Loucy (cell line): ENCODE measurements around the gene NGEF.

ENCODE experiments used
- H2AFZ ChIP-seq: fragments of 200-600 bp; sonication (generic); 2 replicates; pipeline ENCODE4 v1.6.0; 2016; ENCODE audit warnings: antibody characterized with exemption, mild to moderate bottlenecking, low read length, moderate library complexity
- H3F3A ChIP-seq: fragments of 200-600 bp; 2 replicates; pipeline ENCODE4 v1.6.0; 2016; ENCODE audit warnings: antibody characterized with exemption, low read depth, mild to moderate bottlenecking
- H3K27me3 ChIP-seq: fragments of 200-600 bp; sonication (generic); 2 replicates; pipeline ENCODE4 v1.6.1; 2014; ENCODE audit warnings: low read length, mild to moderate bottlenecking; ENCODE audit not compliant: insufficient read depth, poor library complexity, severe bottlenecking
- H3K36me3 ChIP-seq: fragments of 200-600 bp; sonication (generic); 2 replicates; pipeline ENCODE4 v1.6.1; 2016; ENCODE audit warnings: low read length; ENCODE audit not compliant: insufficient read depth
- H3K4me1 ChIP-seq: fragments of 200-600 bp; sonication (generic); 2 replicates; pipeline ENCODE4 v1.5.1; 2014; ENCODE audit warnings: low read length, mild to moderate bottlenecking; ENCODE audit not compliant: insufficient read depth, poor library complexity, severe bottlenecking
- H3K4me2 ChIP-seq: fragments of 200-600 bp; sonication (generic); 2 replicates; pipeline ENCODE4 v1.6.0; 2014; ENCODE audit warnings: antibody characterized with exemption, low read length, low read depth, mild to moderate bottlenecking; ENCODE audit not compliant: poor library complexity, severe bottlenecking
- H3K4me3 ChIP-seq: fragments of 200-600 bp; sonication (generic); 2 replicates; pipeline ENCODE4 v1.5.1; 2014; ENCODE audit warnings: low read length, mild to moderate bottlenecking, mixed read lengths; ENCODE audit not compliant: poor library complexity, severe bottlenecking
- H3K79me2 ChIP-seq: fragments of 200-600 bp; sonication (generic); 2 replicates; pipeline ENCODE4 v1.6.1; 2014; ENCODE audit warnings: low read length; ENCODE audit not compliant: insufficient read depth
- H3K9ac ChIP-seq: fragments of 200-600 bp; sonication (generic); 2 replicates; pipeline ENCODE4 v1.6.0; 2014; ENCODE audit warnings: mild to moderate bottlenecking, low read depth, low read length, moderate library complexity; ENCODE audit not compliant: poor library complexity, severe bottlenecking
- H3K9me2 ChIP-seq: fragments of 200-600 bp; sonication (generic); replicated peaks from 2 replicates; pipeline ENCODE4 v1.6.1; 2016; ENCODE audit warnings: low read depth, low read length, mixed read lengths
- H3K9me3 ChIP-seq: fragments of 200-600 bp; sonication (generic); 2 replicates; pipeline ENCODE4 v1.6.1; 2014; ENCODE audit warnings: mild to moderate bottlenecking, antibody characterized with exemption, low read length, low read depth; ENCODE audit not compliant: insufficient read depth
- H4K20me1 ChIP-seq: fragments of 200-600 bp; sonication (generic); 2 replicates; pipeline ENCODE4 v1.6.0; 2014; ENCODE audit warnings: antibody characterized with exemption, low read length, mild to moderate bottlenecking; ENCODE audit not compliant: insufficient read depth, poor library complexity, severe bottlenecking
- EZH2phosphoT487 ChIP-seq: fragments of 200-600 bp; IDR thresholded peaks from 2 replicates; pipeline ENCODE4 v1.6.1; 2018; ENCODE audit warnings: antibody characterized with exemption, mild to moderate bottlenecking, moderate library complexity, borderline replicate concordance
- TF ChIP-seq, protein P1 (sequence below): fragments of 200-600 bp; sonication (generic); conservative IDR thresholded peaks from 2 replicates; pipeline ENCODE4 v1.5.1; 2014; ENCODE audit warnings: mild to moderate bottlenecking, antibody characterized with exemption, low read length

Gene NGEF

DNA sequence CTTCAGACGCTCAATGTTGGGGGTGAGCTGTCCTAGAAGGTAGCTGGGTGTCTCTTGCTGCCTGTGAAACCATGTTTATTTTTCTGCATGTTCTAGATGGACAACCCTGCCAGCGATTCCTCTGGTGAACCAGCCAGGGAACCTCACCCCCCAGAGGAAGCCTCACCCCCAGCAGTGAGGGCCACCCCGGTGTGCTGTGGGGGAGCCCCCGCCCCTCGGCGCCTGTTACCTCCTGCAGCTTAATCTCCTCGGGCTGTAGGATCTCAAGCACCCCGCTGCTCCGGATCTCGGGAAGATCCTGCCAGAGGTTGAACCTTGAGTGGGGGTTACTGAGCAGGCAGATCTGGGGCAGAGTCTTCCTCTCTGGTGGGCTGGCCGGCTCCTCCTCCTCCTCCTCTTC lies 93.0 kb downstream of the NGEF start:
- Histone ChIP-seq H3K4me1 (no peaks in the 10 kb centered on the region), H4K20me1 (no peaks in the 10 kb centered on the region), H3K4me2 (no peak overlapping the region), H3K36me3 (no peaks in the 10 kb centered on the region), H3K9ac (no peak overlapping the region), H3K4me3 (no peak overlapping the region), H3K79me2 (no peaks in the 10 kb centered on the region), H3K9me2 (no peaks in the 10 kb centered on the region), H2AFZ (no peak overlapping the region), H3K27me3 (no peaks in the 10 kb centered on the region), H3F3A (no peaks in the 10 kb centered on the region), H3K9me3 (no peaks in the 10 kb centered on the region)
- no peak for TF ChIP-seq EZH2phosphoT487
- TF ChIP-seq, protein P1, sequence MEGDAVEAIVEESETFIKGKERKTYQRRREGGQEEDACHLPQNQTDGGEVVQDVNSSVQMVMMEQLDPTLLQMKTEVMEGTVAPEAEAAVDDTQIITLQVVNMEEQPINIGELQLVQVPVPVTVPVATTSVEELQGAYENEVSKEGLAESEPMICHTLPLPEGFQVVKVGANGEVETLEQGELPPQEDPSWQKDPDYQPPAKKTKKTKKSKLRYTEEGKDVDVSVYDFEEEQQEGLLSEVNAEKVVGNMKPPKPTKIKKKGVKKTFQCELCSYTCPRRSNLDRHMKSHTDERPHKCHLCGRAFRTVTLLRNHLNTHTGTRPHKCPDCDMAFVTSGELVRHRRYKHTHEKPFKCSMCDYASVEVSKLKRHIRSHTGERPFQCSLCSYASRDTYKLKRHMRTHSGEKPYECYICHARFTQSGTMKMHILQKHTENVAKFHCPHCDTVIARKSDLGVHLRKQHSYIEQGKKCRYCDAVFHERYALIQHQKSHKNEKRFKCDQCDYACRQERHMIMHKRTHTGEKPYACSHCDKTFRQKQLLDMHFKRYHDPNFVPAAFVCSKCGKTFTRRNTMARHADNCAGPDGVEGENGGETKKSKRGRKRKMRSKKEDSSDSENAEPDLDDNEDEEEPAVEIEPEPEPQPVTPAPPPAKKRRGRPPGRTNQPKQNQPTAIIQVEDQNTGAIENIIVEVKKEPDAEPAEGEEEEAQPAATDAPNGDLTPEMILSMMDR: no peak

DNA sequence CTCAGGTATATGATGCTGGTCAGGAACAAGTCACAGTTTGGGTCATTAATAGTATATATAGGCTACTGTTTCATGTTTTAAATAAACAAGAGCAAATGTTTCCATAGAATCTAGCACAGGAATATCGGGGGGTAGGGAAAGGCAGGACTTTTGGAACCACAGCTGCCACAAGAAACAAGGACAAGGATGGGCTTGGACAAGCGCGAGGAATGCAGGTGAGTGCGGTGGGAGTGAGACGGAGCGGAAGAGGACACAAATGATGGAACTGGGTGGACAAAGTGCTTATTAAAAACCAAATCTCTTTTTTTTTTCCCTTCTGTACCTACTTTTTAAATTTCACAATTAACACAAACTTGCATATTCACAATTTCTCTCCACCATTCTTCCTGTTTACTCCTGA lies 93.9 kb downstream of the NGEF start:
- H3K9me3 ChIP-seq: no peaks in the 10 kb centered on the region
- H2AFZ ChIP-seq: no peak overlapping the region
- H3F3A ChIP-seq: no peaks in the 10 kb centered on the region
- H3K4me3 ChIP-seq: no peak overlapping the region
- H4K20me1 ChIP-seq: no peaks in the 10 kb centered on the region
- H3K4me2 ChIP-seq: no peak overlapping the region
- H3K27me3 ChIP-seq: no peaks in the 10 kb centered on the region
- H3K9me2 ChIP-seq: no peaks in the 10 kb centered on the region
- H3K9ac ChIP-seq: no peak overlapping the region
- H3K4me1 ChIP-seq: no peaks in the 10 kb centered on the region
- TF ChIP-seq EZH2phosphoT487: no peak
- TF ChIP-seq, protein P1: no peak
- no peaks in the 10 kb centered on the region for H3K79me2 ChIP-seq
- H3K36me3 ChIP-seq: no peaks in the 10 kb centered on the region

DNA sequence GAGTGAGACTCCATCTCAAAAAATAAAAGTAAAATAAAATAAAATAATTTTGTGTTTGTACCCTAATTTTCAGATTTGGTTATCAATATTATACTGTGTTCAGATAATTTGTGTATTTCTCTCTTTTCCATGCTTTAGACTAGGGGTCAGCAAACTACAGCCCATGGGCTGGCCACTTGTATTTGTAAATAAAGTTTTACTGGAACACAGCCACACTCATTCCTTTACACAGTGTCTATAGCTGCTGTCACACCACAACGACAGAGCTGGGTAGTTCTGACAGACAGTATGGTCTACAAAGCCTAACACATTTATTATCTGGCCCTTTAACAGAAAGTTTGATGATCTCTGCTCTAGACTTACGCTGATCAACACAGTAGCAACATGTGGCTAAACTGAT lies 99.2 kb downstream of the NGEF start:
- no peak overlapping the region for H3K4me2 ChIP-seq
- no peaks in the 10 kb centered on the region for H3K4me1 ChIP-seq
- no peak overlapping the region for H3K4me3 ChIP-seq
- H3K9me3 ChIP-seq: peaks cover 16% of the 10 kb centered on the region; the same call in 1 of the 2 replicates
- H3K9me2 ChIP-seq: no peaks in the 10 kb centered on the region
- no peak overlapping the region for H3K9ac ChIP-seq
- no peaks in the 10 kb centered on the region for H3K79me2 ChIP-seq
- no peaks in the 10 kb centered on the region for H3F3A ChIP-seq
- no peaks in the 10 kb centered on the region for H3K27me3 ChIP-seq
- no peaks in the 10 kb centered on the region for H3K36me3 ChIP-seq
- H4K20me1 ChIP-seq: no peaks in the 10 kb centered on the region
- no peak overlapping the region for H2AFZ ChIP-seq
- TF ChIP-seq, protein P1: no peak
- no peak for TF ChIP-seq EZH2phosphoT487
